Breast epithelium (tissue), 4 donors: ENCODE data around the gene GABARAP. TPM values are rescaled to one million over a fixed set of nuclear protein-coding genes. Genes with fewer than 3 reads are reported as not detected.

ENCODE experiments used
- DNase-seq, 2 donors: peaks; one replicate each; pipeline ENCODE4 v3.0.0-alpha.2; 2019; ENCODE audit warnings: low spot score in 2 of 2
- H3K27ac ChIP-seq, 2 donors: fragments of 200-600 bp; sonication (generic) in 1 of 2; one replicate each; pipeline ENCODE4 v1.5.1; 2016 to 2019; ENCODE audit warnings: mild to moderate bottlenecking in 1 of 2
- H3K27me3 ChIP-seq, 2 donors: fragments of 200-600 bp; sonication (generic) in 1 of 2; one replicate each; pipeline versions ENCODE4 v1.5.1 to v1.6.0; 2017 to 2019; ENCODE audit warnings: control low read depth in 1 of 2, mild to moderate bottlenecking in 1 of 2
- H3K36me3 ChIP-seq: fragments of 200-600 bp; one replicate; pipeline ENCODE4 v1.5.1; 2019
- H3K4me1 ChIP-seq, 2 donors: fragments of 200-600 bp; sonication (generic); one replicate each; pipeline ENCODE4 v1.5.1; 2016 to 2019; ENCODE audit warnings: control low read depth in 1 of 2
- H3K4me3 ChIP-seq, 3 donors: fragments of 200-600 bp; sonication (generic); 1 replicate in 2 of 3; 2 replicates in 1 of 3; pipeline ENCODE4 v1.5.1; 2016 to 2019; ENCODE audit warnings: mild to moderate bottlenecking in 3 of 3, moderate library complexity in 2 of 3
- H3K9me3 ChIP-seq, 2 donors: fragments of 200-600 bp; sonication (generic) in 1 of 2; one replicate each; pipeline ENCODE4 v1.5.1; 2016 to 2019; ENCODE audit warnings: control low read depth in 1 of 2
- POLR2A ChIP-seq: fragments of 450-650 bp; IDR thresholded peaks from one replicate; pipeline ENCODE4 v1.6.1; 2016; ENCODE audit warnings: antibody characterized with exemption, mild to moderate bottlenecking, moderate library complexity
- POLR2AphosphoS5 ChIP-seq, 3 donors: sonication (generic); formaldehyde crosslinking; IDR thresholded peaks; one replicate each; pipeline ENCODE4 v1.6.1; 2017; ENCODE audit warnings: antibody characterized with exemption in 3 of 3
- intact Hi-C: fragments of 100-400 bp; cut with DNase I; formaldehyde crosslinking; loops from one replicate; pipeline ENCODE4 v1.15.1; 2023; ENCODE audit warnings: low total_unique reads
- total RNA-seq, 3 donors: library from RNA; depleted of rRNA; stranded (reverse); fragments of >200 nt; gene quantifications; one replicate each; pipeline ENCODE4 v1.1.0, GENCODE V29; 2016
- TF ChIP-seq, protein P1 (sequence below), 3 donors: fragments of 450-650 bp; IDR thresholded peaks; one replicate each; pipeline ENCODE4 v1.5.1; 2016 to 2017; ENCODE audit warnings: antibody characterized with exemption in 3 of 3, mild to moderate bottlenecking in 3 of 3, moderate library complexity in 3 of 3

Gene GABARAP
- total RNA-seq, 3 donors from 2014 or later: 620 to 765 (median 631) TPM

- DNase-seq: no peak
- TF ChIP-seq, protein P1, sequence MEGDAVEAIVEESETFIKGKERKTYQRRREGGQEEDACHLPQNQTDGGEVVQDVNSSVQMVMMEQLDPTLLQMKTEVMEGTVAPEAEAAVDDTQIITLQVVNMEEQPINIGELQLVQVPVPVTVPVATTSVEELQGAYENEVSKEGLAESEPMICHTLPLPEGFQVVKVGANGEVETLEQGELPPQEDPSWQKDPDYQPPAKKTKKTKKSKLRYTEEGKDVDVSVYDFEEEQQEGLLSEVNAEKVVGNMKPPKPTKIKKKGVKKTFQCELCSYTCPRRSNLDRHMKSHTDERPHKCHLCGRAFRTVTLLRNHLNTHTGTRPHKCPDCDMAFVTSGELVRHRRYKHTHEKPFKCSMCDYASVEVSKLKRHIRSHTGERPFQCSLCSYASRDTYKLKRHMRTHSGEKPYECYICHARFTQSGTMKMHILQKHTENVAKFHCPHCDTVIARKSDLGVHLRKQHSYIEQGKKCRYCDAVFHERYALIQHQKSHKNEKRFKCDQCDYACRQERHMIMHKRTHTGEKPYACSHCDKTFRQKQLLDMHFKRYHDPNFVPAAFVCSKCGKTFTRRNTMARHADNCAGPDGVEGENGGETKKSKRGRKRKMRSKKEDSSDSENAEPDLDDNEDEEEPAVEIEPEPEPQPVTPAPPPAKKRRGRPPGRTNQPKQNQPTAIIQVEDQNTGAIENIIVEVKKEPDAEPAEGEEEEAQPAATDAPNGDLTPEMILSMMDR (IDR thresholded peaks at IDR 0.05): no peak
- TF ChIP-seq POLR2AphosphoS5 (IDR thresholded peaks at IDR 0.05) (no peak), POLR2A (no peak)
- H3K4me3 ChIP-seq: no peak overlapping the region
- no peaks in the 10 kb centered on the region for H3K9me3 ChIP-seq
- no peaks in the 10 kb centered on the region for H3K4me1 ChIP-seq
- no peak overlapping the region for H3K27ac ChIP-seq
- intact Hi-C loops: no loop called here
- H3K27me3 ChIP-seq: peaks cover 3 to 12% of the 10 kb centered on the region in 2 donors
- H3K36me3 ChIP-seq: no peaks in the 10 kb centered on the region
Observed at GRCh38 chr17:7266784-7267183, 24.5 kb upstream of the GABARAP start.

GRCh38 chr17:7263801-7264078 is 21.5 kb upstream of the GABARAP start:
- DNase-seq: no peak
- no peaks in the 10 kb centered on the region for H3K9me3 ChIP-seq
- TF ChIP-seq, protein P1 (IDR thresholded peaks at IDR 0.05): no peak
- TF ChIP-seq POLR2A (no peak), POLR2AphosphoS5 (IDR thresholded peaks at IDR 0.05) (no peak)
- H3K27ac ChIP-seq: peak overlapping the region; percentile 93 to 96
- intact Hi-C loops: loop anchor here (2.0 kb wide), 1 partner anchor 43 kb away; the partner anchor contains the start of gene EIF5A
- H3K4me1 ChIP-seq: peaks cover 0 to 6% of the 10 kb centered on the region in 2 donors
- H3K4me3 ChIP-seq: peak overlapping the region in 2 of 3 donors; percentile 69 to 80
- H3K27me3 ChIP-seq: peaks cover 5 to 12% of the 10 kb centered on the region in 2 donors
- no peaks in the 10 kb centered on the region for H3K36me3 ChIP-seq

GRCh38 chr17:7262935-7263800 is 20.9 kb upstream of the GABARAP start:
- peak; percentile 70 to 80 for DNase-seq
- Histone ChIP-seq H3K4me1 (peaks cover 0 to 6% of the 10 kb centered on the region in 2 donors), H3K9me3 (no peaks in the 10 kb centered on the region), H3K4me3 (peak overlapping the region; percentile 27 to 80 (median 69)), H3K27ac (peak overlapping the region; percentile 93 to 96), H3K36me3 (no peaks in the 10 kb centered on the region), H3K27me3 (peaks cover 5 to 12% of the 10 kb centered on the region in 2 donors)
- TF ChIP-seq, protein P1 (IDR thresholded peaks at IDR 0.05): no peak
- TF ChIP-seq POLR2AphosphoS5 (IDR thresholded peaks at IDR 0.05) (no peak), POLR2A (no peak)
- intact Hi-C loops: loop anchor here (2.0 kb wide), 1 partner anchor 44 kb away; the partner anchor contains the start of gene EIF5A

GRCh38 chr17:7262192-7262934 is 20.1 kb upstream of the GABARAP start, which contains the start of gene CLDN7:
Gene CLDN7, minus strand, starts transcription at chr17:7262478. Its CDS starts 435 bp downstream, at chr17:7262043.
- intact Hi-C loops: loop anchor here (2.0 kb wide), 1 partner anchor 44 kb away; the partner anchor contains the start of gene EIF5A
- H3K36me3 ChIP-seq: no peaks in the 10 kb centered on the region
- DNase-seq: peak; percentile 93 to 95
- peaks cover 5 to 12% of the 10 kb centered on the region in 2 donors for H3K27me3 ChIP-seq
- peak within 1 kb of the TSS; percentile 93 to 96 for H3K27ac ChIP-seq
- peak within 1 kb of the TSS; percentile 38 to 80 (median 69) for H3K4me3 ChIP-seq
- H3K4me1 ChIP-seq: peaks cover 0 to 6% of the 10 kb centered on the region in 2 donors
- no peaks in the 10 kb centered on the region for H3K9me3 ChIP-seq
- TF ChIP-seq, protein P1 (IDR thresholded peaks at IDR 0.05): peak; percentile 16 to 28 (median 18)
- peak; percentile 76 for TF ChIP-seq POLR2A
- TF ChIP-seq POLR2AphosphoS5 (IDR thresholded peaks at IDR 0.05): peak; percentile 78 to 93 (median 89)
